Endodermal cell (in vitro differentiated cells): Measurements from ENCODE around the gene TP73. TPM values are rescaled to one million over a fixed set of nuclear protein-coding genes. Genes with fewer than 3 reads are reported as not detected.
A peak's percentile ranks its signal among the peaks of the same experiment; 100 is the strongest.

Experiments used
- DNase-seq: peaks from one replicate; pipeline ENCODE4 v3.0.0-alpha.2; 2017
- H3K27ac ChIP-seq: 2 replicates; pipeline ENCODE4 v1.5.1; 2013; ENCODE audit warnings: mild to moderate bottlenecking, low read depth, low read length, moderate library complexity
- H3K27me3 ChIP-seq: 2 replicates; pipeline ENCODE4 v1.6.1; 2013; ENCODE audit warnings: mild to moderate bottlenecking, low read length, moderate library complexity; ENCODE audit not compliant: insufficient read depth, control insufficient read depth, poor library complexity, severe bottlenecking
- H3K36me3 ChIP-seq: 2 replicates; pipeline ENCODE4 v1.7.0; 2013; ENCODE audit warnings: mild to moderate bottlenecking, low read length, moderate library complexity; ENCODE audit not compliant: control insufficient read depth, insufficient read depth
- H3K4me1 ChIP-seq: one replicate; pipeline ENCODE4 v1.7.0; 2013; ENCODE audit warnings: low read length; ENCODE audit not compliant: control insufficient read depth, insufficient read depth
- H3K4me3 ChIP-seq: 2 replicates; pipeline ENCODE4 v1.5.1; 2013; ENCODE audit warnings: mild to moderate bottlenecking, low read length, moderate library complexity
- H3K9ac ChIP-seq: 2 replicates; pipeline ENCODE4 v1.6.1; 2013; ENCODE audit warnings: mild to moderate bottlenecking, low read length, moderate library complexity; ENCODE audit not compliant: poor library complexity, severe bottlenecking; ENCODE audit errors: extremely low read depth
- H3K9me3 ChIP-seq: 2 replicates; pipeline ENCODE4 v1.6.1; 2013; ENCODE audit warnings: mild to moderate bottlenecking, low read length, moderate library complexity; ENCODE audit not compliant: control insufficient read depth
- H3K27ac Mint-ChIP-seq: 2 replicates; pipeline ENCODE4 v1.8.0; 2020; ENCODE audit warnings: mixed read lengths
- H3K27me3 Mint-ChIP-seq: 2 replicates; pipeline ENCODE4 v1.8.0; 2021; ENCODE audit warnings: mild to moderate bottlenecking, mixed read lengths; ENCODE audit not compliant: insufficient read depth
- H3K36me3 Mint-ChIP-seq: 2 replicates; pipeline ENCODE4 v1.8.0; 2020; ENCODE audit warnings: low read depth, mixed read lengths
- H3K4me1 Mint-ChIP-seq: 2 replicates; pipeline ENCODE4 v1.8.0; 2020; ENCODE audit warnings: mixed read lengths
- H3K4me3 Mint-ChIP-seq: 2 replicates; pipeline ENCODE4 v1.8.0; 2020; ENCODE audit warnings: mild to moderate bottlenecking, moderate library complexity, mixed read lengths
- H3K9me3 Mint-ChIP-seq: 2 replicates; pipeline ENCODE4 v1.8.0; 2020; ENCODE audit warnings: mild to moderate bottlenecking, mixed read lengths
- CTCF ChIP-seq: fragments of 200-600 bp; sonication (generic); conservative IDR thresholded peaks from 2 replicates; pipeline ENCODE4 v1.5.0; 2021; ENCODE audit warnings: antibody characterized with exemption, mild to moderate bottlenecking
- WGBS, 2 experiments: methylation state at CpG; one replicate each; pipeline versions ENCODE4 v1.1.5 to v1.1.7; 2013; ENCODE audit warnings: missing lambda C conversion rate in 2 of 2, mixed read lengths in 1 of 2; ENCODE audit not compliant: insufficient coverage in 1 of 2, insufficient read length in 1 of 2; 5-methylcytosine and 5-hydroxymethylcytosine counted together
- total RNA-seq, 2 donors: library from RNA; stranded (reverse); fragmentation: NEBNext Ultra II Directional in 1 of 2; extraction: Animal tissue kit (Norgen Biotek cat#: 25700) in 1 of 2; gene quantifications; 2 replicates in 1 of 2; 3 replicates in 1 of 2; pipeline ENCODE4 v1.2.1, GENCODE V29; 2021

Gene TP73
- total RNA-seq, 2 donors from 2014 or later = 3.4 to 3.5 TPM

- peak; percentile 61 for DNase-seq
- 26 to 47% methylated on average over 16 to 55 of the region's 55 CpGs for WGBS, 2 experiments
- no peaks in the 10 kb centered on the region for H3K27me3 ChIP-seq
Observed at GRCh38 chr1:3772715-3773571, 120.6 kb downstream of the TP73 start, which contains the start of gene SMIM1. Gene SMIM1, plus strand, starts transcription at chr1:3772749. Its CDS starts 2,625 bp downstream, at chr1:3775374.

GRCh38 chr1:3773572-3774275 is 121.4 kb downstream of the TP73 start:
- Histone ChIP-seq H3K4me3 (peak overlapping the region; percentile 74), H3K36me3 (no peaks in the 10 kb centered on the region), H3K4me1 (peaks cover 4% of the 10 kb centered on the region), H3K27ac (peak overlapping the region; percentile 36), H3K9ac (no peak overlapping the region), H3K27me3 (no peaks in the 10 kb centered on the region), H3K9me3 (no peaks in the 10 kb centered on the region)
- 89 to 94% methylated on average over 10 to 16 of the region's 16 CpGs for WGBS, 2 experiments
- peak; percentile 44 for DNase-seq
- H3K27ac Mint-ChIP-seq = no peak overlapping the region
- H3K27me3 Mint-ChIP-seq = no peaks in the 10 kb centered on the region
- TF ChIP-seq CTCF = no peak
- no peaks in the 10 kb centered on the region for H3K9me3 Mint-ChIP-seq
- peaks cover 8% of the 10 kb centered on the region for H3K4me1 Mint-ChIP-seq
- H3K4me3 Mint-ChIP-seq = peak overlapping the region; percentile 56
- no peaks in the 10 kb centered on the region for H3K36me3 Mint-ChIP-seq

More at GRCh38 chr1:3772715-3773571, 120.6 kb downstream of the TP73 start, which contains the start of gene SMIM1:
- Histone ChIP-seq H3K36me3 (no peaks in the 10 kb centered on the region), H3K9ac (no peak within 1 kb of the TSS), H3K9me3 (no peaks in the 10 kb centered on the region), H3K4me1 (peaks cover 4% of the 10 kb centered on the region), H3K4me3 (peak within 1 kb of the TSS; percentile 76), H3K27ac (no peak within 1 kb of the TSS)
- no peak within 1 kb of the TSS for H3K27ac Mint-ChIP-seq
- TF ChIP-seq CTCF = no peak
- no peaks in the 10 kb centered on the region for H3K27me3 Mint-ChIP-seq
- no peaks in the 10 kb centered on the region for H3K36me3 Mint-ChIP-seq
- no peaks in the 10 kb centered on the region for H3K9me3 Mint-ChIP-seq
- H3K4me1 Mint-ChIP-seq = peaks cover 8% of the 10 kb centered on the region
- peak within 1 kb of the TSS; percentile 56 for H3K4me3 Mint-ChIP-seq

GRCh38 chr1:3774276-3774945 is 122.1 kb downstream of the TP73 start:
- Mint-ChIP-seq H3K36me3 (peaks cover 3% of the 10 kb centered on the region), H3K4me3 (no peak overlapping the region), H3K4me1 (peaks cover 8% of the 10 kb centered on the region), H3K27me3 (no peaks in the 10 kb centered on the region), H3K27ac (no peak overlapping the region), H3K9me3 (no peaks in the 10 kb centered on the region)
- Histone ChIP-seq H3K27ac (peak overlapping the region; percentile 36), H3K9ac (no peak overlapping the region), H3K4me3 (no peak overlapping the region), H3K36me3 (peaks cover 6% of the 10 kb centered on the region), H3K9me3 (no peaks in the 10 kb centered on the region), H3K4me1 (peaks cover 4% of the 10 kb centered on the region), H3K27me3 (no peaks in the 10 kb centered on the region)
- no peak for TF ChIP-seq CTCF
- WGBS, 2 experiments = 80 to 89% methylated on average over 2 to 18 of the region's 19 CpGs
- peak; percentile 47 for DNase-seq
